UCSD-AML1 (cell line): ENCODE data around the gene FOXN3.
"Not testable (repeated sequence)": the region's sequence is repeated elsewhere in the genome, so short reads cannot be mapped to it uniquely, and the experiment has no call there.

Experiments used
- DNase-seq: peaks from one replicate; lab custom pipeline; 2025; ENCODE audit not compliant: unreplicated experiment; lab: John Stamatoyannopoulos, UW

FOXN3 gene

GRCh38 chr14:89141862-89142261 lies 275.2 kb downstream of the FOXN3 start:
- no peak for DNase-seq

GRCh38 chr14:89140326-89140725 lies 276.7 kb downstream of the FOXN3 start:
- DNase-seq = no peak

GRCh38 chr14:89139404-89140247 lies 277.4 kb downstream of the FOXN3 start:
- no peak for DNase-seq

GRCh38 chr14:89138846-89139245 lies 278.2 kb downstream of the FOXN3 start:
- no peak for DNase-seq

- DNase-seq = peak; percentile 29
Measured at GRCh38 chr14:89137526-89138163, 279.4 kb downstream of the FOXN3 start.

GRCh38 chr14:89136587-89136986 lies 280.4 kb downstream of the FOXN3 start:
- no peak for DNase-seq

- DNase-seq = no peak
Measured at GRCh38 chr14:89134640-89135039, 282.4 kb downstream of the FOXN3 start.

GRCh38 chr14:89131004-89131750 lies 285.9 kb downstream of the FOXN3 start:
- no peak for DNase-seq

- no peak for DNase-seq
Measured at GRCh38 chr14:89129570-89129969, 287.5 kb downstream of the FOXN3 start.

GRCh38 chr14:89128311-89129026 lies 288.6 kb downstream of the FOXN3 start:
- no peak for DNase-seq

GRCh38 chr14:89126461-89126860 lies 290.6 kb downstream of the FOXN3 start:
- DNase-seq = no peak

- DNase-seq = no peak
Measured at GRCh38 chr14:89125216-89125615, 291.8 kb downstream of the FOXN3 start.

- no peak for DNase-seq
Measured at GRCh38 chr14:89123851-89124250, 293.2 kb downstream of the FOXN3 start.

GRCh38 chr14:89123215-89123614 lies 293.8 kb downstream of the FOXN3 start:
- no peak for DNase-seq

- DNase-seq = no peak
Measured at GRCh38 chr14:89121968-89122620, 294.9 kb downstream of the FOXN3 start.

GRCh38 chr14:89117012-89117411 lies 300.0 kb downstream of the FOXN3 start:
- no peak for DNase-seq

GRCh38 chr14:89114109-89114508 lies 302.9 kb downstream of the FOXN3 start:
- no peak for DNase-seq

GRCh38 chr14:89112720-89113119 lies 304.3 kb downstream of the FOXN3 start:
- DNase-seq = no peak

- DNase-seq = not testable (repeated sequence)
Measured at GRCh38 chr14:89111766-89112543, 305.1 kb downstream of the FOXN3 start.

GRCh38 chr14:89111232-89111631 lies 305.8 kb downstream of the FOXN3 start:
- not testable (repeated sequence) for DNase-seq
